Liver (tissue), 9 donors: ENCODE measurements around the gene BLOC1S3. TPM values are rescaled to one million over a fixed set of nuclear protein-coding genes. Genes with fewer than 3 reads are reported as not detected.

ENCODE experiments used
- DNase-seq: peaks from one replicate; pipeline ENCODE4 v3.0.0-alpha.2; 2017; ENCODE audit warnings: low spot score
- H3K27ac ChIP-seq, 2 donors: one replicate each; pipeline ENCODE4 v1.7.0; 2013; ENCODE audit warnings: inconsistent platforms in 2 of 2, low read length in 2 of 2, control low read depth in 1 of 2, low read depth in 1 of 2, mild to moderate bottlenecking in 1 of 2
- H3K27me3 ChIP-seq, 4 donors: one replicate each; pipeline versions ENCODE4 v1.6.1 to v1.7.0; 2013; ENCODE audit warnings: low read length in 3 of 4, inconsistent platforms in 1 of 4, mild to moderate bottlenecking in 1 of 4, moderate library complexity in 1 of 4; ENCODE audit not compliant: control insufficient read depth in 4 of 4, insufficient read depth in 4 of 4
- H3K36me3 ChIP-seq, 4 donors: one replicate each; pipeline versions ENCODE4 v1.6.1 to v1.7.0; 2013; ENCODE audit warnings: low read length in 3 of 4, mild to moderate bottlenecking in 3 of 4, low read depth in 1 of 4, moderate library complexity in 1 of 4; ENCODE audit not compliant: control insufficient read depth in 4 of 4, insufficient read depth in 3 of 4
- H3K4me1 ChIP-seq, 4 donors: one replicate each; pipeline versions ENCODE4 v1.6.1 to v1.7.0; 2013; ENCODE audit warnings: low read length in 3 of 4, mild to moderate bottlenecking in 3 of 4, moderate library complexity in 1 of 4; ENCODE audit not compliant: control insufficient read depth in 4 of 4, insufficient read depth in 4 of 4
- H3K4me3 ChIP-seq, 3 donors: one replicate each; pipeline versions ENCODE4 v1.6.1 to v1.7.0; 2013; ENCODE audit warnings: low read length in 3 of 3, control low read depth in 1 of 3, low read depth in 1 of 3, mild to moderate bottlenecking in 1 of 3
- H3K9ac ChIP-seq, 2 donors: one replicate each; pipeline ENCODE4 v1.7.0; 2013; ENCODE audit warnings: low read length in 2 of 2, mild to moderate bottlenecking in 2 of 2, moderate library complexity in 2 of 2, control low read depth in 1 of 2, low read depth in 1 of 2
- H3K9me3 ChIP-seq, 4 donors: one replicate each; pipeline versions ENCODE4 v1.6.1 to v1.7.0; 2013; ENCODE audit warnings: low read length in 3 of 4; ENCODE audit not compliant: control insufficient read depth in 4 of 4
- CTCF ChIP-seq: fragments of 150-350 bp; IDR thresholded peaks from 2 replicates; pipeline ENCODE4 v1.5.1; 2017; ENCODE audit warnings: improper control_type of control experiment, low read depth, low read length; ENCODE audit not compliant: missing input control
- EGR1 ChIP-seq, 2 donors: IDR thresholded peaks; 2 replicates each; pipeline ENCODE4 v1.6.1; 2016 to 2018; ENCODE audit warnings: antibody characterized with exemption in 2 of 2, low read depth in 2 of 2
- FOXA1 ChIP-seq: IDR thresholded peaks from 2 replicates; pipeline ENCODE4 v1.6.1; 2016; ENCODE audit warnings: antibody characterized with exemption
- FOXA2 ChIP-seq: IDR thresholded peaks from 2 replicates; pipeline ENCODE4 v1.6.1; 2016; ENCODE audit warnings: antibody characterized with exemption
- GABPA ChIP-seq, 2 donors: IDR thresholded peaks in 1 of 2; conservative IDR thresholded peaks in 1 of 2; 2 replicates each; pipeline ENCODE4 v1.6.1; 2016; ENCODE audit warnings: antibody characterized with exemption in 2 of 2, mild to moderate bottlenecking in 1 of 2, moderate library complexity in 1 of 2
- HNF4A ChIP-seq, 2 donors: conservative IDR thresholded peaks; 2 replicates each; pipeline ENCODE4 v1.6.1; 2016; ENCODE audit warnings: antibody characterized with exemption in 2 of 2, mild to moderate bottlenecking in 2 of 2
- HNF4G ChIP-seq: IDR thresholded peaks from 2 replicates; pipeline ENCODE4 v1.6.1; 2016; ENCODE audit warnings: antibody characterized with exemption
- JUND ChIP-seq, 2 donors: IDR thresholded peaks; 2 replicates each; pipeline ENCODE4 v1.6.1; 2016; ENCODE audit warnings: antibody characterized with exemption in 2 of 2
- MAX ChIP-seq: IDR thresholded peaks from 2 replicates; pipeline ENCODE4 v1.6.1; 2016; ENCODE audit warnings: antibody characterized with exemption
- NR2F2 ChIP-seq: IDR thresholded peaks from 2 replicates; pipeline ENCODE4 v1.6.1; 2016; ENCODE audit warnings: antibody characterized with exemption
- RAD21 ChIP-seq, 2 donors: IDR thresholded peaks; 2 replicates each; pipeline ENCODE4 v1.6.1; 2016; ENCODE audit warnings: antibody characterized with exemption in 2 of 2, mild to moderate bottlenecking in 2 of 2
- SP1 ChIP-seq: IDR thresholded peaks from 2 replicates; pipeline ENCODE4 v1.6.1; 2018; ENCODE audit warnings: antibody characterized with exemption, mild to moderate bottlenecking
- TAF1 ChIP-seq: conservative IDR thresholded peaks from 2 replicates; pipeline ENCODE4 v1.6.1; 2016; ENCODE audit warnings: antibody characterized with exemption, mild to moderate bottlenecking
- YY1 ChIP-seq: IDR thresholded peaks from 2 replicates; pipeline ENCODE4 v1.6.1; 2016; ENCODE audit warnings: antibody characterized with exemption, mild to moderate bottlenecking
- WGBS: extraction: QIAGEN DNeasy Blood & Tissue Kit; methylation state at CpG from one replicate; pipeline ENCODE4 v1.1.7; 2013; 5-methylcytosine and 5-hydroxymethylcytosine counted together
- polyA plus RNA-seq, 2 donors: library from polyadenylated mRNA; stranded (reverse) in 1 of 2; unstranded in 1 of 2; fragments of 200-250 nt in 1 of 2; fragments of >200 nt in 1 of 2; fragmentation: Nextera tagmentation in 1 of 2; extraction: Ambion mirVana in 1 of 2; gene quantifications; one replicate each; pipeline versions ENCODE4 v1.2.1 to v1.2.3, GENCODE V29; 2013 to 2015
- total RNA-seq, 2 donors: library from RNA; depleted of rRNA; stranded (reverse); fragments of >200 nt; gene quantifications; one replicate each; pipeline ENCODE4 v1.2.3, GENCODE V29; 2014
- TF ChIP-seq, protein P1 (sequence below): IDR thresholded peaks from 2 replicates; pipeline ENCODE4 v1.6.1; 2016; ENCODE audit warnings: antibody characterized with exemption
- TF ChIP-seq, protein P2 (sequence below): IDR thresholded peaks from 2 replicates; pipeline ENCODE4 v1.6.1; 2016; ENCODE audit warnings: antibody characterized with exemption
- TF ChIP-seq, protein P3 (sequence below): IDR thresholded peaks from 2 replicates; pipeline ENCODE4 v1.6.1; 2016; ENCODE audit warnings: antibody characterized with exemption, mild to moderate bottlenecking
- donor health status: healthy.
- donor health status: healthy.
- donor health status: healthy.
- donor health status: healthy.
- donor health status: healthy.

Gene BLOC1S3
- total and polyA plus RNA-seq, 4 donors, result 2.7 to 4.6 (median 4.2) TPM

GRCh38 chr19:45173816-45174215 lies 4.8 kb upstream of the BLOC1S3 start:
- WGBS, result 92% methylated on average over 12 of the region's 12 CpGs
- Histone ChIP-seq H3K9ac (no peak overlapping the region), H3K4me3 (no peak overlapping the region), H3K36me3 (no peaks in the 10 kb centered on the region), H3K27me3 (no peaks in the 10 kb centered on the region), H3K4me1 (peaks cover 5 to 12% (median 8%) of the 10 kb centered on the region in 4 donors), H3K9me3 (no peaks in the 10 kb centered on the region), H3K27ac (no peak overlapping the region)
- TF ChIP-seq FOXA2 (no peak), NR2F2 (no peak), HNF4A (conservative IDR thresholded peaks at IDR 0.05) (no peak), EGR1 (IDR thresholded peaks at IDR 0.05; ENCODE audit: low read depth in 2 of 2) (no peak), SP1 (no peak), GABPA (IDR thresholded peaks at IDR 0.05 in 1 of 2, conservative IDR thresholded peaks at IDR 0.05 in 1 of 2) (no peak), FOXA1 (no peak), MAX (no peak), JUND (IDR thresholded peaks at IDR 0.05) (no peak), TAF1 (no peak), YY1 (no peak), CTCF (no peak), HNF4G (no peak)
- TF ChIP-seq, protein P1, sequence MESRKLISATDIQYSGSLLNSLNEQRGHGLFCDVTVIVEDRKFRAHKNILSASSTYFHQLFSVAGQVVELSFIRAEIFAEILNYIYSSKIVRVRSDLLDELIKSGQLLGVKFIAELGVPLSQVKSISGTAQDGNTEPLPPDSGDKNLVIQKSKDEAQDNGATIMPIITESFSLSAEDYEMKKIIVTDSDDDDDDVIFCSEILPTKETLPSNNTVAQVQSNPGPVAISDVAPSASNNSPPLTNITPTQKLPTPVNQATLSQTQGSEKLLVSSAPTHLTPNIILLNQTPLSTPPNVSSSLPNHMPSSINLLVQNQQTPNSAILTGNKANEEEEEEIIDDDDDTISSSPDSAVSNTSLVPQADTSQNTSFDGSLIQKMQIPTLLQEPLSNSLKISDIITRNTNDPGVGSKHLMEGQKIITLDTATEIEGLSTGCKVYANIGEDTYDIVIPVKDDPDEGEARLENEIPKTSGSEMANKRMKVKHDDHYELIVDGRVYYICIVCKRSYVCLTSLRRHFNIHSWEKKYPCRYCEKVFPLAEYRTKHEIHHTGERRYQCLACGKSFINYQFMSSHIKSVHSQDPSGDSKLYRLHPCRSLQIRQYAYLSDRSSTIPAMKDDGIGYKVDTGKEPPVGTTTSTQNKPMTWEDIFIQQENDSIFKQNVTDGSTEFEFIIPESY, result no peak
- TF ChIP-seq, protein P2, sequence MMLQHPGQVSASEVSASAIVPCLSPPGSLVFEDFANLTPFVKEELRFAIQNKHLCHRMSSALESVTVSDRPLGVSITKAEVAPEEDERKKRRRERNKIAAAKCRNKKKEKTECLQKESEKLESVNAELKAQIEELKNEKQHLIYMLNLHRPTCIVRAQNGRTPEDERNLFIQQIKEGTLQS, result no peak
- no peak for DNase-seq

DNA sequence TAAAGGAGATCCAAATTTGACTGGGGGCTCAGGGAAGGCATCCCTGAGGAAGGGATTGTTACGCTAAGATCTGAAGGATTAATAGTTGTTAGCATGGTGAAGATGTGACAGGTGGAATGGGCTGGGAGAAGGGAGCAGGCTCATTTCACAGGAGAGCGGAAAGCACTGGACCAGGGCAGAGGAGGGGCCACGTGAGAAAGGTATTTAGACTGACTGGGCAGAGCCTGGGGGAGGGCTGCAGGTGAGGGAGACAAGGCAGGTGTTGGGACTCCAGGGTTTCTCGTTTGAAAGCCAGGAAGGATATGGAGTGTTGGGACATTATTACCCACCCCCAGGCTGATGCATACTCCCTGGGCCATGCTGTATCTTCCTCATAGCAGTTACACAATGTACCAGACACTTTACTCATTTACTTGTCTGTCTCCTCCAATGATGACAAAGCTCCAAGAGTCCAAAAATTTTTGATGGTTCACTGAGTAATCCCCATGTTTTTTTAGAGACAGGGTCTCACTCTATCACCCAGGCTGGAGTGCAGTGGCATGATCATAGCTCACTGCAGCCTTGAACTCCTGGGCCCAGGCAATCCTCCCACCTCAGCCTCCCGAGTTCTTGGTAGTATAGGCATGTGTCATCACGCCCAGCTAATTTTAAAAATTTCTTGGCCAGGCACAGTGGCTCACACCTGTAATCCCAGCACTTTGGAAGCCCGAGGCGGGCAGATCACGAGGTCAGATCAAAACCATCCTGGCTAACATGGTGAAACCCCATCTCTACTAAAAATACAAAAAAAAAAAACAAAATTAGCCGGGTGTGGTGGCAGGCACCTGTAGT lies 2.9 kb upstream of the BLOC1S3 start:
- no peaks in the 10 kb centered on the region for H3K9me3 ChIP-seq
- no peaks in the 10 kb centered on the region for H3K27me3 ChIP-seq
- DNase-seq, result no peak
- H3K4me3 ChIP-seq, result no peak overlapping the region
- WGBS, result 89% methylated on average over 10 of the region's 10 CpGs
- peaks cover 7 to 26% (median 17%) of the 10 kb centered on the region in 4 donors for H3K4me1 ChIP-seq
- H3K27ac ChIP-seq, result no peak overlapping the region
- H3K36me3 ChIP-seq, result no peaks in the 10 kb centered on the region
- no peak overlapping the region for H3K9ac ChIP-seq
- TF ChIP-seq JUND (IDR thresholded peaks at IDR 0.05), result no peak
- TF ChIP-seq GABPA (IDR thresholded peaks at IDR 0.05 in 1 of 2, conservative IDR thresholded peaks at IDR 0.05 in 1 of 2), result no peak
- TF ChIP-seq CTCF, result no peak
- TF ChIP-seq YY1, result no peak
- no peak for TF ChIP-seq NR2F2
- TF ChIP-seq FOXA1, result no peak
- no peak for TF ChIP-seq FOXA2
- TF ChIP-seq, protein P1, result no peak
- TF ChIP-seq, protein P3, sequence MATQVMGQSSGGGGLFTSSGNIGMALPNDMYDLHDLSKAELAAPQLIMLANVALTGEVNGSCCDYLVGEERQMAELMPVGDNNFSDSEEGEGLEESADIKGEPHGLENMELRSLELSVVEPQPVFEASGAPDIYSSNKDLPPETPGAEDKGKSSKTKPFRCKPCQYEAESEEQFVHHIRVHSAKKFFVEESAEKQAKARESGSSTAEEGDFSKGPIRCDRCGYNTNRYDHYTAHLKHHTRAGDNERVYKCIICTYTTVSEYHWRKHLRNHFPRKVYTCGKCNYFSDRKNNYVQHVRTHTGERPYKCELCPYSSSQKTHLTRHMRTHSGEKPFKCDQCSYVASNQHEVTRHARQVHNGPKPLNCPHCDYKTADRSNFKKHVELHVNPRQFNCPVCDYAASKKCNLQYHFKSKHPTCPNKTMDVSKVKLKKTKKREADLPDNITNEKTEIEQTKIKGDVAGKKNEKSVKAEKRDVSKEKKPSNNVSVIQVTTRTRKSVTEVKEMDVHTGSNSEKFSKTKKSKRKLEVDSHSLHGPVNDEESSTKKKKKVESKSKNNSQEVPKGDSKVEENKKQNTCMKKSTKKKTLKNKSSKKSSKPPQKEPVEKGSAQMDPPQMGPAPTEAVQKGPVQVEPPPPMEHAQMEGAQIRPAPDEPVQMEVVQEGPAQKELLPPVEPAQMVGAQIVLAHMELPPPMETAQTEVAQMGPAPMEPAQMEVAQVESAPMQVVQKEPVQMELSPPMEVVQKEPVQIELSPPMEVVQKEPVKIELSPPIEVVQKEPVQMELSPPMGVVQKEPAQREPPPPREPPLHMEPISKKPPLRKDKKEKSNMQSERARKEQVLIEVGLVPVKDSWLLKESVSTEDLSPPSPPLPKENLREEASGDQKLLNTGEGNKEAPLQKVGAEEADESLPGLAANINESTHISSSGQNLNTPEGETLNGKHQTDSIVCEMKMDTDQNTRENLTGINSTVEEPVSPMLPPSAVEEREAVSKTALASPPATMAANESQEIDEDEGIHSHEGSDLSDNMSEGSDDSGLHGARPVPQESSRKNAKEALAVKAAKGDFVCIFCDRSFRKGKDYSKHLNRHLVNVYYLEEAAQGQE, result no peak
- TF ChIP-seq, protein P2, result no peak
- TF ChIP-seq SP1, result no peak
- no peak for TF ChIP-seq RAD21 (IDR thresholded peaks at IDR 0.05)
- TF ChIP-seq EGR1 (IDR thresholded peaks at IDR 0.05; ENCODE audit: low read depth in 2 of 2), result no peak
